Right lobe of liver (tissue), 4 donors: ENCODE data around the gene HOXB6.

ENCODE experiments used
- CTCF ChIP-seq, 4 donors: fragments of 200-600 bp in 3 of 4; fragments of 450-650 bp in 1 of 4; IDR thresholded peaks; one replicate each; pipeline versions ENCODE4 v1.5.1 to v1.8.0; 2016 to 2022; ENCODE audit warnings: antibody characterized with exemption in 4 of 4, mild to moderate bottlenecking in 2 of 4
- POLR2A ChIP-seq: fragments of 450-650 bp; IDR thresholded peaks from one replicate; pipeline ENCODE4 v1.6.1; 2017; ENCODE audit warnings: antibody characterized with exemption, mild to moderate bottlenecking
- donor health status: DM: no; HTN: no; CAD: no.
- donor health status: DM: no; HTN: no; CAD: no.
- donor health status: DM: no; HTN: yes; CAD: no.

- TF ChIP-seq CTCF (IDR thresholded peaks at IDR 0.05) (no peak), POLR2A (no peak)
Observed at GRCh38 chr17:48611213-48611612, 6.4 kb upstream of the HOXB6 start.
